Osteoblast (primary cell): Measurements from ENCODE around the gene CCM2. TPM values are rescaled to one million over a fixed set of nuclear protein-coding genes. Genes with fewer than 3 reads are reported as not detected.
A peak's percentile ranks its signal among the peaks of the same experiment; 100 is the strongest.

Experiments
- DNase-seq: peaks from one replicate; pipeline ENCODE4 v3.0.0; 2011; ENCODE audit warnings: low spot score, mixed read lengths; ENCODE audit not compliant: insufficient read length; ENCODE audit errors: missing footprints
- H2AFZ ChIP-seq: 2 replicates; pipeline ENCODE4 v1.6.0; 2011; ENCODE audit warnings: mild to moderate bottlenecking, low read length
- H3K27ac ChIP-seq: 2 replicates; pipeline ENCODE4 v1.5.1; 2011; ENCODE audit warnings: mild to moderate bottlenecking, low read depth, low read length, moderate library complexity
- H3K27me3 ChIP-seq: 2 replicates; pipeline ENCODE4 v1.6.0; 2012; ENCODE audit warnings: mild to moderate bottlenecking, control low read depth, inconsistent platforms, low read length, moderate library complexity; ENCODE audit not compliant: insufficient read depth
- H3K36me3 ChIP-seq: 2 replicates; pipeline ENCODE4 v1.5.1; 2011; ENCODE audit warnings: mild to moderate bottlenecking, low read length, control low read depth, moderate library complexity; ENCODE audit not compliant: insufficient read depth
- H3K4me1 ChIP-seq: 2 replicates; pipeline ENCODE4 v1.5.1; 2011; ENCODE audit warnings: mild to moderate bottlenecking, low read length, control low read depth, moderate library complexity; ENCODE audit not compliant: insufficient read depth
- H3K4me2 ChIP-seq: 2 replicates; pipeline ENCODE4 v1.6.0; 2011; ENCODE audit warnings: mild to moderate bottlenecking, low read length; ENCODE audit not compliant: insufficient read depth
- H3K4me3 ChIP-seq: fragments of 200-600 bp; sonication (generic); 3 replicates; pipeline ENCODE4 v1.5.1; 2012; ENCODE audit warnings: mild to moderate bottlenecking, low read length, inconsistent platforms; ENCODE audit not compliant: insufficient read depth
- H3K79me2 ChIP-seq: 2 replicates; pipeline ENCODE4 v1.6.0; 2012; ENCODE audit warnings: mild to moderate bottlenecking, low read length, control low read depth, inconsistent platforms; ENCODE audit not compliant: insufficient read depth
- H3K9me3 ChIP-seq: 2 replicates; pipeline ENCODE4 v1.5.1; 2011; ENCODE audit warnings: low read depth, low read length, control low read depth
- H4K20me1 ChIP-seq: 2 replicates; pipeline ENCODE4 v1.6.0; 2012; ENCODE audit warnings: mild to moderate bottlenecking, low read length, control low read depth; ENCODE audit not compliant: insufficient read depth
- total RNA-seq: library from RNA; depleted of rRNA; stranded (reverse); fragments of >200 nt; gene quantifications from 2 replicates; pipeline ENCODE4 v1.2.3, GENCODE V29; 2012
- TF ChIP-seq, protein P1 (sequence below): IDR thresholded peaks from 2 replicates; pipeline ENCODE4 v1.5.1; 2011; ENCODE audit warnings: mild to moderate bottlenecking, low read depth, low read length, moderate library complexity; ENCODE audit errors: extremely low read depth

CCM2 gene
- total RNA-seq, 1 donor: 42.3 TPM

DNA sequence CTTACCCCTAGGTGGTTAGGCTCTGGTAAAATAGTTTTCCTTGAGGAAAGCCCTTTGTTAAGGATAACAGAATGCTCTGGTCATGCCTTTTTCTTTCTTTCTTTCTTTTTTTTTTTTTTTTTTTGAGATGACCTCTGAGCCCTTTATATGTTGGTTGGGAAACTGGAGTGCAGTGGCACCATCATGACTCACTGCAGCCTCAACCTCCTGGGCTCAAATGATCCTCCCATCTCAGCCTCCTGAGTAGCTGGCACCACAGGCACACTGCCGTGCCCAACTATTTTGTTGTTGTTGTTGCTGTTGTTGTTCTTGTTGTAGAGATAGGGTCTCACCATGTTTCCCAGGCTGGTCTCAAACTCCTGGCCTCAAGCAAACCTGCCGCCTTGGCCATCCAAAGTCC, 61.4 kb downstream of the CCM2 start:
- Histone ChIP-seq H3K9me3 (no peaks in the 10 kb centered on the region), H3K79me2 (peaks cover 77% of the 10 kb centered on the region), H3K4me2 (no peak overlapping the region), H3K27me3 (no peaks in the 10 kb centered on the region), H4K20me1 (peaks cover 56% of the 10 kb centered on the region), H3K27ac (no peak overlapping the region), H2AFZ (no peak overlapping the region), H3K4me3 (no peak overlapping the region), H3K36me3 (peaks cover 22% of the 10 kb centered on the region), H3K4me1 (no peaks in the 10 kb centered on the region)
- TF ChIP-seq, protein P1, sequence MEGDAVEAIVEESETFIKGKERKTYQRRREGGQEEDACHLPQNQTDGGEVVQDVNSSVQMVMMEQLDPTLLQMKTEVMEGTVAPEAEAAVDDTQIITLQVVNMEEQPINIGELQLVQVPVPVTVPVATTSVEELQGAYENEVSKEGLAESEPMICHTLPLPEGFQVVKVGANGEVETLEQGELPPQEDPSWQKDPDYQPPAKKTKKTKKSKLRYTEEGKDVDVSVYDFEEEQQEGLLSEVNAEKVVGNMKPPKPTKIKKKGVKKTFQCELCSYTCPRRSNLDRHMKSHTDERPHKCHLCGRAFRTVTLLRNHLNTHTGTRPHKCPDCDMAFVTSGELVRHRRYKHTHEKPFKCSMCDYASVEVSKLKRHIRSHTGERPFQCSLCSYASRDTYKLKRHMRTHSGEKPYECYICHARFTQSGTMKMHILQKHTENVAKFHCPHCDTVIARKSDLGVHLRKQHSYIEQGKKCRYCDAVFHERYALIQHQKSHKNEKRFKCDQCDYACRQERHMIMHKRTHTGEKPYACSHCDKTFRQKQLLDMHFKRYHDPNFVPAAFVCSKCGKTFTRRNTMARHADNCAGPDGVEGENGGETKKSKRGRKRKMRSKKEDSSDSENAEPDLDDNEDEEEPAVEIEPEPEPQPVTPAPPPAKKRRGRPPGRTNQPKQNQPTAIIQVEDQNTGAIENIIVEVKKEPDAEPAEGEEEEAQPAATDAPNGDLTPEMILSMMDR: no peak
- no peak for DNase-seq

DNA sequence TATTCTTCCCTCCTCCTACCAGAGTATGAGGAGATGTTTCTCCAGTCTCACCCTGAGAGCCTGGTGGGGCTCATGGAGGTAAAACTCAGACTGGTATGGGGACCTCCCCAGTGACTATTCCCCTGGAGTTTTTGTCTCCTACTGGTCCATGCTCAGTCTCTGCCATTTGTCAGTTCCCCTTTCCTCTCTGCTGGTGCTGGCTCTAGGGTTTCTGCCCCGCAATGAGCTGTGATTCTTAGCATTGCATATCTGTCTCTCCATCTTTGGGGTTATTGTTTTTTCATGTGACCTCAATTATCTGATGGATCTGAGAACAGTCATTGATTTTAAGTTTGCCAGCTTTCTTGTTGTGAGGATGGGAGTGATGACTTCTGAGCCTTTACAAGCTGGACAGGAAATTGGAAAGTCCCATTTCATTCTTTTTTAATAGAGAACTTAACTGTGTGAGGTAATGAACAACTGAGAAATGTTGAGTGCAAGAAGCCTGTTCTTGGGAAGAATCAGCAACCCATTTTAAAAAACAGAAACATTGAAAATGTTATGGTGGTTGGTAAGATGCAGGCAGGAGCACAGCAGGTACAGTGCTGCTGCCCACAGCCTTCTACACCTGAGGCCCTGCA, 61.9 kb downstream of the CCM2 start:
- TF ChIP-seq, protein P1: no peak
- no peak for DNase-seq
- Histone ChIP-seq H3K4me2 (no peak overlapping the region), H3K27ac (no peak overlapping the region), H3K4me3 (no peak overlapping the region), H3K36me3 (peaks cover 22% of the 10 kb centered on the region), H3K79me2 (peaks cover 75% of the 10 kb centered on the region), H4K20me1 (peaks cover 57% of the 10 kb centered on the region), H3K27me3 (no peaks in the 10 kb centered on the region), H2AFZ (no peak overlapping the region), H3K4me1 (no peaks in the 10 kb centered on the region), H3K9me3 (no peaks in the 10 kb centered on the region)

DNA sequence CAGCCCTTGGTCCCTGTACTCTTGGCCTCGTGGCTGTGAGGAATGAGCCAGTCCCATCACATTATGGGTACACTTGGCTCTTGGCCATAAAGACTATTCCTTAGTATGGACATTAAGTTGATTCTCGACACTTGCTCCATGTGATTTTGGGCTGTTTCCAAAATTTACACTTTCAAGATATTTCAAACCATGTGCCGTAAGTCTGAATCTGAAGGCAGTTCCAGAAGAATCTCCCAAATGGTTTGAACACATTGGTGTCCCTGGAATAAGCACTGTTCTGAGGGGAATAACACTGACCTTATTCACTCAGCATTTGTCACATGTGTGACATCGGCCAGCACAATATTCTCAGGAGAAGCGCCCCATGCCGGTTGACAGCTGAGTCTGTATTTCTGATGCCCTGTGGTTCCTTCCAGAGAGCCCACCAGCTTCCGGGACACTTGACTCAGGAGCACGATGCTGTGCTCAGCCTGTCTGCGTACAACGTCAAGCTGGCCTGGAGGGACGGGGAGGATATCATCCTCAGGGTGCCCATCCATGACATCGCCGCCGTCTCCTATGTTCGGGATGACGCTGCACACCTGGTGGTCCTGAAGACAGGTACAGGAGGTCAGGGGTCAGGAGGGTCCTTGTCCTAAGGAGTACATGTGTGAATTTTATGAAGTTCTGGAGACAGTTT, 64.2 kb downstream of the CCM2 start:
- Histone ChIP-seq H3K79me2 (peaks cover 62% of the 10 kb centered on the region), H3K27me3 (no peaks in the 10 kb centered on the region), H3K9me3 (no peaks in the 10 kb centered on the region), H3K27ac (no peak overlapping the region), H3K4me2 (no peak overlapping the region), H4K20me1 (peaks cover 53% of the 10 kb centered on the region), H3K36me3 (peaks cover 27% of the 10 kb centered on the region), H3K4me3 (no peak overlapping the region), H3K4me1 (no peaks in the 10 kb centered on the region), H2AFZ (no peak overlapping the region)
- peak; percentile 68 for DNase-seq
- TF ChIP-seq, protein P1: no peak
